ENCODE results near the gene CCL14. TPM values are rescaled to one million over a fixed set of nuclear protein-coding genes. Genes with fewer than 3 reads are reported as not detected.
"Not testable (repeated sequence)": the region's sequence is repeated elsewhere in the genome, so short reads cannot be mapped to it uniquely, and the experiment has no call there.

CCL14 gene
- total RNA-seq, 2 donors from 2014 or later = 6.0 to 9.9 TPM

GRCh38 chr17:36024106-36024869 lies 37.8 kb upstream of the CCL14 start:
- 61 to 67% methylated on average over 6 of the region's 6 CpGs for WGBS, 2 donors
- intact Hi-C loops (cut with DNase I) = no loop called here
- TF ChIP-seq POLR2A (IDR thresholded peaks at IDR 0.05) = no peak
- TF ChIP-seq CTCF (IDR thresholded peaks at IDR 0.05) = no peak
- Histone ChIP-seq H3K27ac (peak overlapping the region in 2 of 4 donors; percentile 24 to 43), H3K27me3 (no peaks in the 10 kb centered on the region), H3K9me3 (no peaks in the 10 kb centered on the region), H3K4me3 (no peak overlapping the region), H3K36me3 (replicated peaks in 1 of 2; ENCODE audit: insufficient read depth in 1 of 2, low read depth in 2 of 2) (no peaks in the 10 kb centered on the region), H3K4me1 (peaks cover 13% of the 10 kb centered on the region)
- ATAC-seq = peak; percentile 68
- DNase-seq = no peak

DNA sequence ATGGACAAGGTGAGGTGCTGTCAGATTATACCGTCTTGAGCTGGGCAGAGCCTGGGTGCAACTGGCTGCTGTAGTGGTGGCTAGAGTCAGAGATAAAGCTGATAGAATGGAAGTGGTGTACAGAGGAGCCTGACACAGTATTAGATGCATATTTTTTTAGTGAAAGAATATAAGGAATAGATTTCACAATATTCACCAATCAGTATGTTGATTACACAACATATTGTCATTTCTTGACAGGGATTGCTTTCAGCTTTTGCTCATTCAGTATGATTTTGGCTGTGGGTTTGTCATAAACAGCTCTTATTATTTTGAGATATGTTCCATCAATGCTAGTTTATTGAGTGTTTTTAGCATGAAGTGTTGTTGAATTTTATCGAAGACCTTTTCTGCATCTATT lies 32.9 kb upstream of the CCL14 start:
- intact Hi-C loops (cut with DNase I) = no loop called here
- Histone ChIP-seq H3K9me3 (no peaks in the 10 kb centered on the region), H3K27ac (no peak overlapping the region), H3K36me3 (replicated peaks in 1 of 2; ENCODE audit: insufficient read depth in 1 of 2, low read depth in 2 of 2) (no peaks in the 10 kb centered on the region), H3K27me3 (no peaks in the 10 kb centered on the region), H3K4me1 (peaks cover 8% of the 10 kb centered on the region), H3K4me3 (no peak overlapping the region)
- WGBS, 2 donors = 64 to 78% methylated on average over 2 of the region's 2 CpGs
- TF ChIP-seq CTCF (IDR thresholded peaks at IDR 0.05) (no peak), POLR2A (IDR thresholded peaks at IDR 0.05) (no peak)
- ATAC-seq (no peak), DNase-seq (no peak)

- Histone ChIP-seq H3K27me3 (no peaks in the 10 kb centered on the region), H3K36me3 (replicated peaks in 1 of 2; ENCODE audit: insufficient read depth in 1 of 2, low read depth in 2 of 2) (no peaks in the 10 kb centered on the region), H3K9me3 (no peaks in the 10 kb centered on the region), H3K4me3 (no peak within 1 kb of the TSS), H3K27ac (no peak within 1 kb of the TSS), H3K4me1 (no peaks in the 10 kb centered on the region)
- intact Hi-C loops (cut with DNase I) = no loop called here
- ATAC-seq (no peak), DNase-seq (peak in 1 of 4 donors; percentile 2)
- TF ChIP-seq POLR2A (IDR thresholded peaks at IDR 0.05) (no peak), CTCF (IDR thresholded peaks at IDR 0.05) (no peak)
- 35 to 51% methylated on average over 6 of the region's 6 CpGs for WGBS, 2 donors
Measured at GRCh38 chr17:36017799-36018198, 31.3 kb upstream of the CCL14 start, which contains the start of gene CCL23. Gene CCL23, minus strand, starts transcription at chr17:36017972. Its CDS starts 75 bp downstream, at chr17:36017897.

DNA sequence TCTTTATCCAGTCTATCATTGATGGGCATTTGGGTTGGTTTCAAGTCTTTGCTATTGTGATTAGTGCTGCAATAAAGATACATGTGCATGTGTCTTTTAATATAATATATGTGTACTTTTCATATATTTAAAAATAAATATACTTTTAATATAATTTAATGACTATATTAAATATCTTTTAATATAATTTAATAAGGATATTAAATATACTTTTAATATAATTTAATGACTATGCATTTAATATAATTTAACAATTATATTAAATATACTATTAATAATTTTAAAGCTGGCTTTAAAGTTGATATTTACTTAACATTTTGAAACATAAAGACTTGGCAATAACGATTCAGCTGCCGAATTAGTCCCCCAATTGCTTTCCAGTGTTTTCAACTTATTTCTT lies 30.0 kb upstream of the CCL14 start:
- ATAC-seq = no peak
- Histone ChIP-seq H3K36me3 (replicated peaks in 1 of 2; ENCODE audit: insufficient read depth in 1 of 2, low read depth in 2 of 2) (no peaks in the 10 kb centered on the region), H3K27ac (no peak overlapping the region), H3K9me3 (no peaks in the 10 kb centered on the region), H3K27me3 (no peaks in the 10 kb centered on the region), H3K4me1 (no peaks in the 10 kb centered on the region), H3K4me3 (no peak overlapping the region)
- no peak for DNase-seq
- intact Hi-C loops (cut with DNase I) = no loop called here
- TF ChIP-seq POLR2A (IDR thresholded peaks at IDR 0.05) = no peak
- TF ChIP-seq CTCF (IDR thresholded peaks at IDR 0.05) = no peak
- 85 to 86% methylated on average over 2 of the region's 2 CpGs for WGBS, 2 donors

DNA sequence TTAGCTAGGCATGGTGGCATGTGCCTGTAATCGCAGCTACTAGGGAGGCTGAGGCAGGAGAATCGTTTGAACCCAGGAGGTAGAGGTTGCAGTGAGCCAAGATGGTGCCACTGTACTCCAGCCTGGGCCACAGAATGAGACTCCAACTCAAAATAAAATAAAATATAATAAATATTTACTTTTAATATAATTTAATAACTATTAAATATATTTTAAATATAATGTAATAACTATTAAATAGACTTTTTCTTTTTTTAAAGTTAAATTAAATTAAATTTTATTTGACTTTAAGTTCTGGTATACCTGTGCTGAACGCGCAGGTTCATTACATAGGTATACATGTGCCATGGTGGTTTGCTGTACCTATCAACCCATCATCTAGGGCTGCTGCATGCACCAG lies 29.4 kb upstream of the CCL14 start:
- H3K27me3 ChIP-seq; H3K27ac ChIP-seq; DNase-seq; H3K4me3 ChIP-seq; intact Hi-C loops (cut with DNase I); H3K4me1 ChIP-seq; H3K9me3 ChIP-seq; H3K36me3 ChIP-seq (replicated peaks in 1 of 2; ENCODE audit: insufficient read depth in 1 of 2, low read depth in 2 of 2); ATAC-seq: not testable (repeated sequence)
- 85 to 86% methylated on average over 4 of the region's 4 CpGs for WGBS, 2 donors
